NB4 (cell line): ENCODE measurements around the gene ADRA2C.

Experiments used
- DNase-seq: peaks from one replicate; pipeline ENCODE4 v3.0.0; 2010; ENCODE audit warnings: low read depth
- H3K4me3 ChIP-seq: one replicate; pipeline ENCODE4 v1.5.1; 2011; ENCODE audit warnings: mild to moderate bottlenecking, low read depth, low read length, moderate library complexity
- CTCF ChIP-seq: IDR thresholded peaks from one replicate; pipeline ENCODE4 v1.5.1; 2012; ENCODE audit warnings: low read depth, low read length
- MAX ChIP-seq: IDR thresholded peaks from 2 replicates; pipeline ENCODE4 v1.6.1; 2011; ENCODE audit warnings: low read depth, low read length
- MYC ChIP-seq: IDR thresholded peaks from 2 replicates; pipeline ENCODE4 v1.6.1; 2011; ENCODE audit warnings: low read depth, low read length
- POLR2A ChIP-seq: IDR thresholded peaks from 2 replicates; pipeline ENCODE4 v1.6.1; 2011; ENCODE audit warnings: mild to moderate bottlenecking; ENCODE audit not compliant: insufficient read length; ENCODE audit errors: extremely low read depth

The ADRA2C gene

GRCh38 chr4:3766785-3767569 is 792 bp downstream of the ADRA2C start:
- TF ChIP-seq MAX (no peak), POLR2A (no peak), MYC (no peak), CTCF (no peak)
- no peak for DNase-seq
- no peak overlapping the region for H3K4me3 ChIP-seq

GRCh38 chr4:3767570-3768288 is 1.5 kb downstream of the ADRA2C start:
- DNase-seq: no peak
- TF ChIP-seq MYC: no peak
- TF ChIP-seq POLR2A: no peak
- no peak for TF ChIP-seq MAX
- TF ChIP-seq CTCF: no peak
- H3K4me3 ChIP-seq: no peak overlapping the region

GRCh38 chr4:3768842-3769641 is 2.9 kb downstream of the ADRA2C start:
- DNase-seq: no peak
- no peak overlapping the region for H3K4me3 ChIP-seq
- TF ChIP-seq CTCF: no peak
- TF ChIP-seq MAX: no peak
- no peak for TF ChIP-seq POLR2A
- TF ChIP-seq MYC: no peak

- DNase-seq: no peak
- no peak overlapping the region for H3K4me3 ChIP-seq
- TF ChIP-seq POLR2A: no peak
- TF ChIP-seq MAX: no peak
- no peak for TF ChIP-seq CTCF
- no peak for TF ChIP-seq MYC
Observed at GRCh38 chr4:3769642-3770184, 3.5 kb downstream of the ADRA2C start.

GRCh38 chr4:3770323-3771163 is 4.4 kb downstream of the ADRA2C start:
- DNase-seq: no peak
- no peak overlapping the region for H3K4me3 ChIP-seq
- no peak for TF ChIP-seq MAX
- TF ChIP-seq MYC: no peak
